Effector CD8-positive, alpha-beta T cell (primary cell): ENCODE results near the gene SPNS1.

Experiments
- DNase-seq: peaks from one replicate; lab custom pipeline; 2025; lab: John Stamatoyannopoulos, UW

SPNS1 gene

GRCh38 chr16:29029168-29029994, 54.8 kb downstream of the SPNS1 start:
- no peak for DNase-seq

DNA sequence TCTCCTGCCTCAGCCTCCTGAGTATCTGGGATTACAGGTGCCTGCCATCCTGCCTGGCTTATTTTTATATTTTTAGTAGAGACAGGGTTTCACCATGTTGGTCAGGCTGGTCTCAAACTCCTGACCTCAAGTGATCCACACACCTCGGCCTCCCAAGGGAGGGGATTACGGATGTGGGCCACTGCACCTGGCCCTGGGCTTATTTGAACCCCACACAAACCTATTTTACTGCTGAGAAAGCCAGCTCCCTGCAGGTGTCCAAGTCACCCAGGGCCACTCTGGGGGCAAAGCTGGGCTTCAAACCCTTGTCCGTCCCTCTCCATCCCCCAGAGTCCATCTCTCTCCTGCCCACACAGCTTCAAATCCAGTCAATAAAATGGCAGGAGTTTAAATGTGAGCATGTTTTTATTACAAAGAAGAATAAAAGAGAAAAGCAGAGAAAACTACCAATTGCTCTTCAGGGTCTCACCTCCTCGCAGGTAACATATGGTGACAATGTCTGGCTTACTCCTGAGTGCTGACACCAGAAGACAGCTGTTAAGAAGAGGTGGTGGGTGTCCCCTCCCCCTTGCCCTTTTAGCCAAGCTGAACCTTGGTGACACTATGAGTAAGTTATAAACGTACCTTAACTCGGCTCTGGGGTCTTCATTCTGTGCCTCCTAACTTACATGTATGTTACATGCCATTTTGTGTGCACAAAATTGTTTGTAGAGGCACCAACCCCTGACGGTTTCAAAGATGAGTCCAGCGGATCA, 55.7 kb downstream of the SPNS1 start:
- DNase-seq, result no peak
